GM19025 (cell line): ENCODE measurements around the gene SMARCA4.

Experiments
- ATAC-seq: cut with Tn5 transposase; IDR thresholded peaks from one replicate; pipeline ENCODE4 v1.9.1; 2021; ENCODE audit warnings: mild to moderate bottlenecking, low read depth, moderate library complexity; ENCODE audit not compliant: unreplicated experiment

SMARCA4 gene

DNA sequence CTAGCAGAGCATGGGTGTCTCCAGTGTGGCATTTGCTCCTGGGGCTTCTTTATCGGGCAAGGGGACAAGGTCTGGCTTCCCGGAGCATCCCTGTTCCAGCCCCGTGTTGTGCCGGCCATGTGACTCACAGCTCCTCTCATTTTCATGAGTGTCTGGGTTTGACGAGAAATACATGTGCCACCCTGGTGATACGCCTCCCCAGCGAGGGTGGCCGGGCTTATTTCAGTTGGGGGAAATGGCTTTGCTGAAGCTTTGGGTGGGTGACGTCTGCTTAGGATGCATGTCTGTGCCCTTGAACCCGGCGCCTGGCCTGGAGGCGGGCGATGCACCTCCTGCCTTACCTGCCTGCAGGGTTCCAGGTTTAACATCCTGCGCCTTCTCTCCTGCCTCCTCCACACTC is 66.6 kb downstream of the SMARCA4 start:
- ATAC-seq, result no peak

DNA sequence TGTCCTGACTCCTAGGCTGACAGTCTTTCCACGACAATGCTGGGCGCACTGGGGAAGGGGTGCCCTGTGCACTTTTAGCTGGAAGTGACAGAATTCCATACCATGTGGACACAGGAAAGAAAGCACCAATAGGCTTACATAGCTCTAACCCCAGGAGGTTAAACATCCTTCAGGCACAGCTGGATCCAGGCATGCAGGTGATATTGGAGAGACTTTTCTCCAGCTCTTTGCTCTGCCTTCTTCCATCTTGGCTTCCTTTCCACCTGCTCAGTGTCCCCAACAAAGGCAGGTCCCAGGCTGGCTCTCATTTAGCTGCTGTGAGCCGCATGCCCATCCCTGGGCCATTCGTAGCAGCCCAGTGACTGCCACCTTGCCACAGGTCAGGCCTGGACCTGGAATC is 67.3 kb downstream of the SMARCA4 start:
- ATAC-seq, result no peak

DNA sequence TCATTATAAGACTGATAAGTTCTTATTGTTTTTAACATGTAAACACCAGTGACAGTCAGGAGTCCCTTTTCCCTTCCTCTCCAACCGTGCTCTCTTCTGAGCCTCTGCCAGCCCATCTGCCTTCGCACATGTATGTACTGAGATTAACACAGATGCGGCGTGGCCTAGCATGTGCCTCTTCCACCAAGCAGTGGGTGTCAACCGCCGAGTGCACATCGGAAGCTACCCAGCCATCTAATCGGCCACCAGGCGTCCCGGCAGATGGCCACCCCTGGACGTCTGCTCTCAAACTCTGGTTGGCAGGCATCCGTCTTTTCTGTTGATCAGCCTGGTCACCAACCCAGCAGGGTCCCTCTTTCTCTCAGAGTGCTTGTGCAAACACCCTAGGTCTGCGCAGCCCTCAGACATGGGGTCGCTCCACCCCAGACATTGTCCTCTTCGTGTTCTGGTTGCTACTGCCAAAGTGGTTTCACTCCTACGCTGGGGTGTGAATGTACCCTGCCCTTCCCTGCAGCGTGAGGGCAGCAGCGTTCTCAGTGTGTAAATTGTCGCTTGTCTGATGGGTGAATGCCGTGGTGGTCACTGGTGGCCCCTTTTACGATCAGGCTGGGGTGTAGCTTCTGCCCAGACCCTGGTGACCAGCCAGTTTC is 70.7 kb downstream of the SMARCA4 start:
- no peak for ATAC-seq

DNA sequence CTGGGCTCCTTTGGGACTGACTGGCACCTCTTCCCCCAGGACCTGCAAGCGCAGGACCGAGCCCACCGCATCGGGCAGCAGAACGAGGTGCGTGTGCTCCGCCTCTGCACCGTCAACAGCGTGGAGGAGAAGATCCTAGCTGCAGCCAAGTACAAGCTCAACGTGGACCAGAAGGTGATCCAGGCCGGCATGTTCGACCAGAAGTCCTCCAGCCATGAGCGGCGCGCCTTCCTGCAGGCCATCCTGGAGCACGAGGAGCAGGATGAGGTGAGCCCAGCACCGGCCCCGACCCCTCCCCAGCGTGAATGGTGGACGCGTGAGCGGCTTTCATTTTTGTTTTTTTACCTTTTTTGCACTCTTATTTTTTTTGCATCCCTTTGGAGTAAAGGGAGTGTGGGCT is 72.4 kb downstream of the SMARCA4 start:
- ATAC-seq, result no peak

DNA sequence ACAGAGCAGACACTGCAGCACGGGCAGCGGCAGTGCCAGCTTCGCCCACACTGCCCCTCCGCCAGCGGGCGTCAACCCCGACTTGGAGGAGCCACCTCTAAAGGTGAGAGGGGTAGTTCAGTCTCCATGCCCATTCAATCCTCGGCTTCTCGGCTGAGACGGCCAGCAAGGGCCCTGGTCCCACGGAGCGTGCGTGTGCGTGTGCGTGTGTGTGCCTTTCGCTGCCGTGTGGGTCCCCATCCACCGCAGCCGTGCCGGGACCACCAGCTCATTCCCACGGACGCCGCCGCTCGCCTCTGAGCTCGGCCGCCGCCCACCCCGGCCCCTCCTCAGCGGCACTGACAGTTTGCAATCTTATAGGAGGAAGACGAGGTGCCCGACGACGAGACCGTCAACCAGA is 72.9 kb downstream of the SMARCA4 start:
- no peak for ATAC-seq

DNA sequence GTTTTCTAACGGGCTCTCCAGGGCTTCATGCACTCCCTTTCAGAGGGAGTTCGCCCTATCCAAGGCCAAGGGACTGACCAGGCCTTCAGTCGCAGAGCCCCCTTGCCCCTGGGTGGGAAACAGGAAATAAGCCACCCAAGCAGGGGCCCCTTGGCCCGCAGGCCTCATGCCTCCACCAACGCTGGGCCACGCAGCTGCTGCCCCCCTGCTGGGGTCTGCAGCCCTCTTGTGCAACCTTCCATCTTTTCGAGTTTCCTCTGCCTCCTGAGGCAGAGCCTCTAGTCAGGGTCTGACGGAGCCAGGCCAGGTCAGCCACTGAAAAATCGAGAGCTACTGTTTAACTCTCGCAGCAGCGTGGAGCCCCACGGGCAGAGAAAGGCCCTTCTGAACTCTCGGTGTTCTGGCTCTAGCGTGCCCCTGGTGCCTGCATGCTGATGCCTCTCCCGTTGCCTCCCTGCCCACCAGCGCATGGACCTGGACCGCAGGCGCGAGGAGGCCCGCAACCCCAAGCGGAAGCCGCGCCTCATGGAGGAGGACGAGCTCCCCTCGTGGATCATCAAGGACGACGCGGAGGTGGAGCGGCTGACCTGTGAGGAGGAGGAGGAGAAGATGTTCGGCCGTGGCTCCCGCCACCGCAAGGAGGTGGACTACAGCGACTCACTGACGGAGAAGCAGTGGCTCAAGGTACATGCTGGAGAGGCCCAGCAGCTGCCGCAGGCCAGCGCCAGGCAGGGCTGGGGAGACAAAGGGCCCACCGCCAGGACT is 73.8 kb downstream of the SMARCA4 start:
- no peak for ATAC-seq

DNA sequence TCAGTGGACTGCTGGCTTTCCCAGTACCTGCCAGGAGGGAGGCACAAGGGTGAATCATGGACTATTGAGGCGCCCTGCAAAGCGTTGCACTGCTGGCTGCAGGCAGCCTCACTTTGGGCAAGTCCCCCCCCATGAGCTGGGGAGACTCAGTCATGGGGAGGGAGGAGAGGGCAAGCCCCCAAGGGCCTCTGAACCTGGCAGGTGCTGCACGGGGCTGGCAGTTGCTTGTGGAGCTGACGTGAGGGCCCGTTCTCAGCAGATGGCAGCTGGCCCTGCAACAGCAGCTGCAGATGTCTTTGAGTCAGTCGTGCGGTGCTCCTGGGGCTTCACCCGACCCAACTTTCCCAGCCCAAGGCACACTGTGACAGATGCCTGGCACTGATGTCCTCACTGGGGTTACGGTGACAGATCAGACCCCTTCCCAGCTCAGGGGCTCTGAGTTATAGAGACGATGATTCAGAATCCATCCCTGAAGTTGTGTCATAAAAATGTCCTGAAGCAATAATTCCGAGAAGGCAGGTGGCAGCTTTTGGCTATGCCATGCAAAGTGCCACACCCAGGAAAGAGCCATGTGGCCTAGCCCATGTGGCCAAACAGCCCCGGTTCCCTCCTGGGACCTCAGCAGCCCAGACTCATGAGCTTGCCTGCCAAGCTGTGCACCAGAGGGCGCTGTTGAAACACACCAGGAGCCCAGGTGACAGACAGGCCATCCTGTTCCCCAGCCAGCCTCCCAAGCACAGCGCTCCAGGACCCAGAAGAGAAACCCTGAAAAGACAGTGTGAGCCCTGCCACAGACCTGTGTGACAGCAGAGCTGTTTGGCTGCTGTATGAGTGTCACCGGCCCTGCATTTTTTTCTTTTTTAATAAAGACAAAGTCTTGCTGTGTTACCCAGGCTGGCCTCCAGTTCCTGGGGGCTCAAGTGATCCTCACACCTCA is 74.9 kb downstream of the SMARCA4 start:
- ATAC-seq, result peak; percentile 78

DNA sequence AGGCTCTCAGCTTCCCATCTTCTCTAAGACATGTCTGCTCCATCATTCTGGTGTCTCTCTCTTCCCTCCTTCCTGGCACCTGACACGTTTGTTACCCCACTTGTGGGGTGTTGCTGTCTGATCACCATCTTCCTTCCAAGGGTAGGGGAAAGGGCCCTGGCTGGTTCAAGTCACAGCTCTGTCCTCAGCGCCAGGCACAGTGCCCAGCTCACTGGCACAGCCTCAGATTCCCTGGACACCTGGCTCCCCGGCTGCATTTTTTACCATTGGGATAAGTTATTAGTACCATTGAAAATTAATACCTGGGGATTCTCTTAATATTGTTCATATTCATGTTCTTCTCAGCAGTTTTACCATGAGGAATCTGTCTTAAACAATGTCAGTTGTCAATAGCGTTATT is 77.7 kb downstream of the SMARCA4 start:
- ATAC-seq, result no peak

DNA sequence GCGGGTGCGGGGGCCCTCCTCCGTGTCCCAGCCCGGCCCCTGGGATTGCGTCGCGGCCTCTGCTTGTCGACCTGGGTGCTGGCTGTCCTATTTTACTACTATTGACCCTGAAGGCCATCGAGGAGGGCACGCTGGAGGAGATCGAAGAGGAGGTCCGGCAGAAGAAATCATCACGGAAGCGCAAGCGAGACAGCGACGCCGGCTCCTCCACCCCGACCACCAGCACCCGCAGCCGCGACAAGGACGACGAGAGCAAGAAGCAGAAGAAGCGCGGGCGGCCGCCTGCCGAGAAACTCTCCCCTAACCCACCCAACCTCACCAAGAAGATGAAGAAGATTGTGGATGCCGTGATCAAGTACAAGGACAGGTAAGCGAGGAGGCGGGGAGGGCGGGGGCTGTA is 80.4 kb downstream of the SMARCA4 start:
- no peak for ATAC-seq

DNA sequence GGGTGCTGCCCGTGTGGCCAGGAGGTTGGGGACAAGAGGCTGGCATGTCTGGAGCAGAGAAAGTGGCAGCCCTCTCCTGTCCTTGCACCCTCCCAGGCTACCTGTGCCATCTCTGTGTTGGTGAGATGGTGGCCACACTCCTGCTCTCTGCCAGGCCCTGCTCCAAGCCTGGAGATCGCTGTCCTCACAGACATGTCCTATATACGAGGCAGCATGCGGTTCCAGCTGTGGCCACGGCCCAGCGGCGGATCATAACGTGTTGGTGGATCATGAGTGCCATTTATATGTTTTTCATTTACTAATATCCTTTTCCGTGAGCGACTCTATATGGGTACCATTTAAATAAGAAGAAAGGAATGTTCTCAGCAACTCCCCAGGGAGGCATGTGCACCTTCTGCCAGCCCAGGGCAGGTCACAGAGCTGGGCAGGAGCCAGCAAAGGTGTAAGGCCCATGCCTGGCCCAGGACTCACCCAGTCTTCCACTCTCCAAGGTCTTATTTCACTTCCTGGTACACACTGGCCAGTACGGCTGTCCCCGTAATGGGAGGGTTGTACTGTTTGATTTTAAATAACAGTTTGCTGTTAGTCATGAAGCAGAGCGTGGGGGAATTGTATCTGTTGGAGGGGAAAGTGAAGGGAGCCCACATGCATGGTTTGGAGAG is 81.3 kb downstream of the SMARCA4 start:
- ATAC-seq, result no peak

DNA sequence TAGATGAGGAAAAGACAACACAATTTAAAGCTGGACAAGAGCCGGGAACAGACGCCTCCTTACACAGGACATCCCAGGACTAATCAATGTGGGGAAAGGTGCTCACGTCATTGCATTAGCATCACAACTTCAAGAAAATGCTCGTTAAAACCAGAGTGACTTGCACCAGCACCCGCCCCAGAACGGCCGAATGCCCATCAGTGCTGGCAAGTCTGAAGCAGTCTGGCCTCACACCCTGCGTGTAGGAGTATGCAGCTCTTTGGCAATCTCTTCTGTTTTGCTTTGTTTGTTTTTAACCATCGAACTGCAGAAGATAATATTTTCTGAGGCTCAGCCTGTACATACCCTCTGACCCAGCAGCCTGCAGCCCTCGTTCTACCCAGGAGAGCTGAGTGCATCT is 83.6 kb downstream of the SMARCA4 start:
- no peak for ATAC-seq

DNA sequence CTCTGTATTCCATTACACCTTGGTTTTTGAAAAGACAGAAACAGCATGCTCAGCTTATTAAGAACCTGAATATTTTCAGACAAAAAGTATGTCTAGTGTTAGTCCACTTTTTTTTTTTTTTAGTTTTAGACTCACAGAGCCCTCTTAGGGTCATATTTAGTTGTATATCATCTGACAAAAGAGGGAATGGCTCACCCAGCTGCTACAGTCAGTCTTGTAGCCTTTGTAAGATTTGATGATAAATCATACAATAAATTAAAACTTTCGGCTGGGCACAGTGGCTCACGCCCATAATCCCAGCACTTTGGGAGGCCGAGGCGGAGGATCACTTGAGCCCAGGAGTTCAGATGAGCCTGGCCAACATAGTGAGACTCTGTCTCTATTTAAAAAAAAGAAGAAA is 84.7 kb downstream of the SMARCA4 start:
- no peak for ATAC-seq

DNA sequence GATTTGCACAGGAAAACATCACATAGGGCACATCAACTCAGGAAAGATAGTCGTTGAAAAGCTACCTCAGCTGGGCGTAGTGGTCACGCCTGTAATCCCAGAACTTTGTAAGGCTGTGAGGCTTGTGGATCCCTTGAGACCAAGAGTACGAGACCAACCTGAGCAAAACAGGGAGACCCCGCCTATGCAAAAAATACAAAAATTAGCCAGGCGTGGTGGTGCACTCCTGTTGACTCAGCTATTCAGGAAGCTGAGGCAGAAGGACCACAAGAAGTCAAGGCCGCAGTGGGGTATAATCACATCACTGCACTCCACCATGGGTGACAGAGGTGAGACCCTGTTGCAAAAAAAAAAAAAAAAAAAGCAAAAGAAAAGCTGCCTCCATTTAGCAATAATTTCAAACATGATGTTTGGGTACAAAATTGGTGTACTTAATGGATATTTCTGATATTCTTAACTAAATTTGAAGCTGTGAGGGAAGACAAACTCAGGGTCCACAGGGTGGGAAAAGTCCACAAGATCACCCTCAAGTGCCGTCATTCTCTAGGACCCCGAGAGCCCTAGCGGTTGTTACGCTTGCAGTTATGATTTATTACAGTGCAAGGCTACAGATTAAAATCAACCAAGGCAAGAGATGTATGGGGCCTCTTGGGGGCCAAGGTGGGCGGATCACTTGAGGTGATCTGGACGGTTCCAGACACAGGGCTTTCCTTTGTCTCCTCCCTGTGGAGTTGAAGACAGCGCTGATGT is 86.0 kb downstream of the SMARCA4 start:
- no peak for ATAC-seq

DNA sequence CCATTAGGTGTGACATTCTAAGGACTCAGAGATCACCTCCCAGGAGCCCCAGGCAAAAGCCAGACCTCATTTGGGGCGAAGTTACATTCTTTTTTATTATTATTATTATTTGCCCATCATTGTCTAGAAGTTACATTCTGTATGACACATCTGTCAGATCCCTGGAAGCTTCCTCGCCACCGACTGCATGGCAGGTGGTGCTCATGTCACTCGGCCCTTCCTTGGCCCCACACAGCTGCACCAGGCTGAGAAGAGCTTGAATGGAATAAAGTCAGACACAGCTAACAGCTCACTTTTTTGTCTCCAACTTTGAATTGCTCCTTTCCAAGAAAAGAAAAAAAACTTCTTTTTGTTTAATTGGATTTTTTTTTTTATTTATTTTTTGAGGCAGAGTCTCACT is 87.0 kb downstream of the SMARCA4 start:
- ATAC-seq, result no peak

DNA sequence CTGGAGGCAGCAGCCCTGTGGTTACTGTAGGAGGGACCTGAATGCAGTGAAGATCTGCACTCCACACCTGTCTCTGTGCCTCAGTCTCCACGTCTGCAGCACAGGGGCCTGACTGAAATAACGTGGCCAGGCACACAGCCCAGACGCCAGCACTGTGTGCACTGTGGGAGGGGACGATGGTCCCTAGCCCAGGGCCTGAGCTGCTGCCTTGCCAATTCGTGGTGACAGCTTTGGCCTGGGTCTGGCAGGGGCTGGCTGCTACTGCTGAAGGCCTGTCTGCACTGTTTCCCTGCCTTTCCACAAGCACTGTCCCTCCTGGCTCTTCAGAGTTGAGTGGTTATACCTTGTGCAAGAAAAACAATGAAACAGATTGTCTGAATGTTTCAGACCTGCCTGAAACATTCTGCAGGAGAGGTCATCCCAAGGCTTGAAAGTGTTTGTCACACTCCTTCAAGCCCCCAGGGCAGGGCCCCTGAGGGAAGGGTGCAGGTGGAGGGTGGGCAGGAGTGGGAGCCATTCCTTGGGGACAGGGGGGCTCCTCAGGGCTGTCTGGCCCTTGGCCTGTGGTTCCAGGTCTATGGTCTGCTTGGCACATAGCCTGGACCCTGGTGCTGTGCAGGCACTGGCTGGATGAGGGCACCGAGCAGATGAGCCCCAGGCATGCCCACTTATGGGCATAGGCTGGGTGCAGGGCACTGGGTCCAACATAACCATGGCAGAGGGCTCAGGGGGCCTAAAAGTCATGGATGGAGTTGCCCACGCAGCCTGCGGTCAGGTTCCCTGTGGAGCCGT is 89.7 kb downstream of the SMARCA4 start:
- no peak for ATAC-seq

DNA sequence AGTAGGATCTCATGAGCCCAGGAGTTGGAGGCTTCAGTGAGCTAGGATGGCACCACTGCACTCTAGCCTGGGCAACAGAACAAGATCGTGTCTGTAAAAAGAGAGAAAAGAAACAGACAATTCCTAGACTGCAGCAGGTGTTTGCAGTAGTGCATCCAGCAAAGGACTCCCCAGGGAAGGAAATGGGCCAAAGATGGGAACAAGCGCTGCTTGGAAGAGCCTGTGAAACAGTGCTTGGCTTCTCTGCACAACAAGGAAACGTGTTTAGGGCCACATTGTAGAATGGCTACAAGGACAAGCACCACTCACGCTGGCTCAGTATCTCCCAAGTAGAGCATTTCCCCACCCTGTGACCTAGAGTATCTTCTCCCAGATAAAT is 93.0 kb downstream of the SMARCA4 start:
- ATAC-seq, result no peak

DNA sequence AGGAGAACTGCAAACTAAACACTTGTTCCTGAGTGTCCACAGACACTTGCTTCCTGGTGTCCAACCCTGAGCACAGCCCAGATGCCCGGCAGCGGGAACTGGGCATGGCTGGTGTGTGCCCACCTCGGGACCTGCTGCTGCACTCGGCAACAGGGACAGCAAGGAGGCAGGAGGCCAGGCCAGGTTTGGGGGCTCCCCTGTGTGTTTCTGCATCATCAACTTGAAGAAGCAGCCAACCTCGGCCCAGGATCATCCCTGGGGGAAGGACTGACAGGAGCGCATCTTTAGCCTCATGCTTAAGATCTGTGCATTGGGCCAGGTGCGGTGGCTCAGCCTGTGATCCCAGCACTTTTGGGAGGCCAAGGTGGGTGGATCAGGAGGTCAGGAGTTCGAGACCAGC is 93.4 kb downstream of the SMARCA4 start:
- ATAC-seq, result no peak

DNA sequence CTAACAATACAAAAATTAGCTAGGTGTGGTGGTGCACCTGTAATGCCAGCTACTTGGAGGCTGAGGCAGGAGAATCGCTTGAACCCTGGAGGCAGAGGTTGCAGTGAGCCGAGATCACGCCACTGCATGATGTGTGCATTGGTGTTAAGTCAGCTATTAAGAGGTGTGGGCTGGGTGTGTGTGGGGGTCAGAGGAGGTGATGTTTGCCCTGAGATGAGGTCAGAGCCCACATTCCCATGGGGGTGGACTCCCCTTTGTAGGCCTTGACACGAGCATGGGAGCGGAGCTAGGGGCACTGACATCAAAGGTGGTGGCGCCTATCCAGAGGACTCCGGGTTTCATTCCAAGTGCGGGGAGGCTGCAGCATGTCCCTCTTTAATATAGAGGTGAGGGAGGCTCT is 93.8 kb downstream of the SMARCA4 start:
- no peak for ATAC-seq

DNA sequence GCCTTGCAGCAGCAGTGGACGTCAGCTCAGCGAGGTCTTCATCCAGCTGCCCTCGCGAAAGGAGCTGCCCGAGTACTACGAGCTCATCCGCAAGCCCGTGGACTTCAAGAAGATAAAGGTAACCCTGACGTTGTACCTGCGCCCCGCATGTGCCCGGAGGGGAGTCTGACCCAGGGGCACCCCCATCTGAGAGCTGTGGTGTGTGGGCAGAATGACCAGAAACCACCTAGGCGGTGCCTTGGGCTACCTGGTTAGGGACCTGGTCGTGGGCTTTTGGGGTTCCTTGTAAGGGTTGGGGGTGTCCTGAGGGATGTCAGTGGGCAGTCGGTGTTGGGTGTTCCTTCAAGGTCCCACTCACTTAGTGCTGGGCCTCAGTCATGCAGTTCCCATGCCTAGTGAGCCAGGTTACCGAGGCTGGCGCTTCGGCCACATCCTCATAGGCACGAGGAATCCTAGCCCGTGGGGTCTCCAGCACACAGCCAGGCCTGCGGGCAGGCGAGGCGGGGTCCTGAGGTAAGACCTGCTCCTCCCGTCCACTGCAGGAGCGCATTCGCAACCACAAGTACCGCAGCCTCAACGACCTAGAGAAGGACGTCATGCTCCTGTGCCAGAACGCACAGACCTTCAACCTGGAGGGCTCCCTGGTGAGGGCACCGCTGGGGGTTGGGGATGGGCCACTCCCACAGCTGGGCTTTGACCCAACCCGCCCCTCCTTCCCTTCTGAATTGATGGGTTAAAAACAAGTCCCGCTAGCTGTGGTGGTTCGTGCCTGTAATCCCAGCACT is 97.6 kb downstream of the SMARCA4 start:
- no peak for ATAC-seq
